K562 (cell line): ENCODE data around the gene POLD1. TPM values are rescaled to one million over a fixed set of nuclear protein-coding genes. Genes with fewer than 3 reads are reported as not detected.
A peak's percentile ranks its signal among the peaks of the same experiment; 100 is the strongest.

Experiments
- ATAC-seq: fragments of 200-7000 bp; cut with Tn5 transposase; 3 replicates; pipeline ENCODE4 v1.9.1; 2020; ENCODE audit warnings: moderate library complexity
- BruUV-seq: library from RNA; stranded (reverse); fragments of 400-500 nt; replicated peaks from 2 replicates; lab custom pipeline; 2021; lab: Mats Ljungman, UMichigan
- CTCF ChIA-PET: fragments of 300-600 bp; formaldehyde crosslinking; extraction: SDS; loops from one replicate; lab custom pipeline; 2021; ENCODE audit warnings: low intra/inter-chr PET ratio; lab: Yijun Ruan, JAX
- POLR2A ChIA-PET: fragments of 300-600, 350-650 bp; sonication (Branson Sonifier 250); formaldehyde crosslinking; extraction: SDS; loops from one replicate; lab custom pipeline; 2021; ENCODE audit warnings: antibody characterized with exemption, inconsistent platforms; lab: Yijun Ruan, JAX
- DNase-seq, 4 experiments: peaks; one replicate each; pipeline versions ENCODE4 v3.0.0 to v3.0.0-alpha.2; 2011 to 2018; ENCODE audit warnings: low spot score in 3 of 4, mixed read lengths in 3 of 4; ENCODE audit errors: extremely low read depth in 1 of 4
- FAIRE-seq: peaks from 2 replicates; lab custom pipeline; 2011; peaks lifted over from hg19 to GRCh38; lab: Jason Lieb, UNC
- H2AFZ ChIP-seq: 2 replicates; pipeline ENCODE4 v1.6.0; 2011; ENCODE audit warnings: low read depth, low read length, control low read depth, inconsistent platforms
- H3K27ac ChIP-seq: fragments of 200-600 bp; 3 replicates; pipeline ENCODE4 v1.8.0; 2011; ENCODE audit warnings: low read depth, mild to moderate bottlenecking, control low read depth, inconsistent platforms, low read length, moderate library complexity, mixed read lengths; ENCODE audit errors: extremely low read depth
- H3K27me3 ChIP-seq, 2 experiments: fragments of 300-600 bp in 1 of 2; 2 replicates in 1 of 2; 3 replicates in 1 of 2; pipeline versions ENCODE4 v1.6.0 to v1.8.0; 2011; ENCODE audit warnings: inconsistent platforms in 2 of 2, low read length in 2 of 2, mild to moderate bottlenecking in 1 of 2, mixed read lengths in 1 of 2, moderate library complexity in 1 of 2; ENCODE audit not compliant: control insufficient read depth in 2 of 2, insufficient read depth in 2 of 2
- H3K36me3 ChIP-seq: fragments of 300-600 bp; 3 replicates; pipeline ENCODE4 v1.8.0; 2011; ENCODE audit warnings: mild to moderate bottlenecking, low read length, inconsistent platforms; ENCODE audit not compliant: control insufficient read depth, insufficient read depth
- H3K4me1 ChIP-seq, 2 experiments: fragments of 200-600 bp in 1 of 2; replicated peaks in 1 of 2; 2 replicates in 1 of 2; 3 replicates in 1 of 2; pipeline versions ENCODE4 v1.5.1 to v1.8.0; 2011; ENCODE audit warnings: inconsistent platforms in 2 of 2, low read length in 2 of 2, mild to moderate bottlenecking in 1 of 2, mixed read lengths in 1 of 2, moderate library complexity in 1 of 2; ENCODE audit not compliant: control insufficient read depth in 2 of 2, insufficient read depth in 2 of 2
- H3K4me2 ChIP-seq: 2 replicates; pipeline ENCODE4 v1.6.1; 2011; ENCODE audit warnings: low read length, control low read depth, inconsistent platforms, mixed read lengths; ENCODE audit not compliant: insufficient read depth
- H3K4me3 ChIP-seq: fragments of 200-600 bp; sonication (generic), shearing (Covaris generic); 2 replicates; pipeline ENCODE4 v1.5.1; 2016; ENCODE audit warnings: control low read depth, inconsistent platforms
- H3K79me2 ChIP-seq: fragments of 200-600 bp; 3 replicates; pipeline ENCODE4 v1.8.0; 2011; ENCODE audit warnings: low read length, inconsistent platforms; ENCODE audit not compliant: control insufficient read depth, insufficient read depth
- H3K9ac ChIP-seq, 2 experiments: 2 replicates each; pipeline versions ENCODE4 v1.6.0 to v1.6.1; 2011; ENCODE audit warnings: low read depth in 2 of 2, low read length in 2 of 2, control low read depth in 1 of 2, inconsistent platforms in 1 of 2, mild to moderate bottlenecking in 1 of 2, mixed read lengths in 1 of 2; ENCODE audit not compliant: insufficient read depth in 1 of 2
- H3K9me1 ChIP-seq: one replicate; pipeline ENCODE4 v1.6.0; 2011; ENCODE audit warnings: inconsistent platforms, mild to moderate bottlenecking, low read length, moderate library complexity; ENCODE audit not compliant: control insufficient read depth, insufficient read depth
- H3K9me3 ChIP-seq: replicated peaks from 2 replicates; pipeline ENCODE4 v1.5.1; 2011; ENCODE audit warnings: low read depth, low read length, inconsistent platforms; ENCODE audit not compliant: control insufficient read depth, insufficient read depth
- H4K20me1 ChIP-seq: replicated peaks from 2 replicates; pipeline ENCODE4 v1.6.1; 2011; ENCODE audit warnings: low read length, inconsistent platforms, mixed read lengths; ENCODE audit not compliant: control insufficient read depth, insufficient read depth
- CCNT2 ChIP-seq: IDR thresholded peaks from 2 replicates; pipeline ENCODE4 v1.6.1; 2011; ENCODE audit warnings: borderline replicate concordance, low read depth, mild to moderate bottlenecking, moderate library complexity, mixed read lengths, low read length; ENCODE audit not compliant: insufficient read length; ENCODE audit errors: extremely low read depth
- ETV5 ChIP-seq: sonication (generic); formaldehyde crosslinking; IDR thresholded peaks from 2 replicates; pipeline ENCODE4 v1.4.0; 2020; ENCODE audit warnings: low read depth, mild to moderate bottlenecking, missing genetic modification reagents
- FOXK1 ChIP-seq: sonication (generic); formaldehyde crosslinking; IDR thresholded peaks from 2 replicates; pipeline ENCODE4 v1.8.0; 2022; ENCODE audit warnings: missing genetic modification reagents, mild to moderate bottlenecking, borderline replicate concordance
- HDGF ChIP-seq: fragments of 450-650 bp; IDR thresholded peaks from 2 replicates; pipeline ENCODE4 v1.6.1; 2016
- MLX ChIP-seq, 2 experiments: fragments of 450-650 bp in 1 of 2; sonication (generic) in 1 of 2; formaldehyde crosslinking; conservative IDR thresholded peaks; 2 replicates each; pipeline versions ENCODE4 v1.4.0 to v1.8.1; 2020 to 2022; ENCODE audit warnings: mild to moderate bottlenecking in 1 of 2, missing genetic modification reagents in 1 of 2
- NR2C1 ChIP-seq, 2 experiments: fragments of 450-650 bp; IDR thresholded peaks; 2 replicates each; pipeline ENCODE4 v1.6.1; 2017; ENCODE audit warnings: mild to moderate bottlenecking in 2 of 2, antibody characterized with exemption in 1 of 2, inconsistent platforms in 1 of 2, missing compliant biosample characterization in 1 of 2, missing genetic modification characterization in 1 of 2
- TBL1XR1 ChIP-seq, 2 experiments: IDR thresholded peaks; 2 replicates each; pipeline ENCODE4 v1.6.1; 2012; ENCODE audit warnings: improper control_type of control experiment in 2 of 2, low read length in 2 of 2, mild to moderate bottlenecking in 1 of 2
- ZFPM2 ChIP-seq: fragments of 250-450 bp; sonication (Bioruptor Pico); IDR thresholded peaks from 2 replicates; pipeline ENCODE4 v1.5.1; 2022; ENCODE audit warnings: mild to moderate bottlenecking
- ZNF143 ChIP-seq: sonication (generic); formaldehyde crosslinking; IDR thresholded peaks from 2 replicates; pipeline ENCODE4 v1.9.0; 2022; ENCODE audit warnings: mild to moderate bottlenecking, missing genetic modification reagents
- ZNF347 ChIP-seq: fragments of 450-650 bp; formaldehyde crosslinking; IDR thresholded peaks from 2 replicates; pipeline ENCODE4 v1.4.0; 2020; ENCODE audit warnings: low read depth, mild to moderate bottlenecking, moderate library complexity
- ZNF609 ChIP-seq: sonication (generic); formaldehyde crosslinking; IDR thresholded peaks from 2 replicates; pipeline ENCODE4 v1.8.1; 2023; ENCODE audit warnings: missing genetic modification reagents, mild to moderate bottlenecking, borderline replicate concordance
- whole genome bisulfite sequencing: fragments of 100-300 bp; shearing (Covaris generic); methylation state at CpG from one replicate; pipeline ENCODE4 v1.1.6; 2016; ENCODE audit warnings: low coverage, mixed read lengths; ENCODE audit not compliant: insufficient coverage; ENCODE audit errors: missing lambda C conversion rate; 5-methylcytosine and 5-hydroxymethylcytosine counted together
- in situ Hi-C: fragments of 300-500 bp; cut with MboI; formaldehyde crosslinking; loops from 4 replicates; pipeline ENCODE4 v1.15.0; 2018; ENCODE audit warnings: inconsistent platforms, mixed read lengths
- intact Hi-C: fragments of 100-400 bp; cut with micrococcal nuclease; formaldehyde crosslinking; loops from 2 replicates; pipeline ENCODE4 v1.14.2; 2022
- polyA plus RNA-seq, 8 experiments: library from polyadenylated mRNA; depleted of rRNA in 4 of 8; stranded (reverse) in 5 of 8; unstranded in 3 of 8; fragments of >200 nt; fragmentation: Nextera tagmentation in 2 of 8; fragmentation: Illumina TruSeq in 1 of 8; extraction: Ambion mirVana in 2 of 8; extraction: Trizol in 1 of 8; gene quantifications; 2 replicates each; pipeline versions ENCODE4 v1.2.1 to v1.2.3, GENCODE V29; 2011 to 2014; ENCODE audit warnings: inconsistent platforms in 1 of 8, missing spikeins in 1 of 8
- total RNA-seq, 7 experiments: library from RNA; depleted of rRNA in 6 of 7; stranded (reverse); fragments of >200 nt in 6 of 7; fragmentation: Illumina TruSeq in 2 of 7; extraction: Trizol in 2 of 7; gene quantifications; 2 replicates each; pipeline versions ENCODE4 v1.2.1 to v1.2.3, GENCODE V29; 2011 to 2021; ENCODE audit warnings: low replicate concordance in 1 of 7
- TF ChIP-seq, protein P1 (sequence below): sonication (generic); formaldehyde crosslinking; IDR thresholded peaks from 2 replicates; pipeline ENCODE4 v1.8.0; 2022; ENCODE audit warnings: mild to moderate bottlenecking, missing genetic modification reagents
- TF ChIP-seq, protein P2 (sequence below): fragments of 250-450 bp; sonication (Bioruptor Pico); IDR thresholded peaks from 2 replicates; pipeline ENCODE4 v1.4.0; 2020

The POLD1 gene
- total and polyA plus RNA-seq, 9 of the 15 experiments (the other 6 are each of a cell fraction or from before 2014, with no cell fraction given) = 1.3 to 312 (median 47.8) TPM

GRCh38 chr19:50465000-50465399 is 80.9 kb downstream of the POLD1 start:
- Histone ChIP-seq H3K27me3 (peaks cover 0 to 18% of the 10 kb centered on the region in 2 experiments; a peak in 2 of 5 replicates), H3K9ac (peak overlapping the region in 1 of 2 experiments; percentile 39; a peak in 1 of 4 replicates), H3K4me3 (no peak overlapping the region), H3K27ac (no peak overlapping the region), H3K79me2 (no peaks in the 10 kb centered on the region), H3K4me1 (peaks cover 12 to 42% of the 10 kb centered on the region in 2 experiments; a peak in 4 of 5 replicates), H3K4me2 (no peak overlapping the region), H2AFZ (no peak overlapping the region), H3K9me3 (no peaks in the 10 kb centered on the region), H3K36me3 (no peaks in the 10 kb centered on the region), H4K20me1 (no peaks in the 10 kb centered on the region), H3K9me1 (no peaks in the 10 kb centered on the region)
- WGBS = 74% methylated on average over 5 of the region's 13 CpGs
- ChIA-PET POLR2A (no interaction called here), CTCF (no interaction called here)
- in situ Hi-C loops = loop anchor here (5.0 kb wide), 1 partner anchor 98 kb away; the partner anchor contains the start of gene NAPSA
- ATAC-seq (no peak), DNase-seq (no peak), FAIRE-seq (no peak)
- BruUV-seq = no TSS peak
- intact Hi-C loops = no loop called here
- TF ChIP-seq HDGF = no peak
- TF ChIP-seq ETV5 (CRISPR knock-in tag) = no peak
- TF ChIP-seq, protein P1, sequence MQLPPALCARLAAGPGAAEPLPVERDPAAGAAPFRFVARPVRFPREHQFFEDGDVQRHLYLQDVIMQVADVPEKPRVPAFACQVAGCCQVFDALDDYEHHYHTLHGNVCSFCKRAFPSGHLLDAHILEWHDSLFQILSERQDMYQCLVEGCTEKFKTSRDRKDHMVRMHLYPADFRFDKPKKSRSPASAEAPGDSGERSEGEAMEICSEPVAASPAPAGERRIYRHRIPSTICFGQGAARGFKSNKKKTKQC = no peak
- TF ChIP-seq NR2C1 (IDR thresholded peaks at IDR 0.05) = no peak
- no peak for TF ChIP-seq NR2C1 (tag; IDR thresholded peaks at IDR 0.05)
- TF ChIP-seq ZNF143 (CRISPR knock-in tag) = no peak
- no peak for TF ChIP-seq TBL1XR1 (IDR thresholded peaks at IDR 0.05; ENCODE audit: low read length in 2 of 2)
- TF ChIP-seq FOXK1 (CRISPR knock-in tag) = no peak
- TF ChIP-seq ZNF347 = no peak
- TF ChIP-seq ZFPM2 = no peak
- TF ChIP-seq, protein P2, sequence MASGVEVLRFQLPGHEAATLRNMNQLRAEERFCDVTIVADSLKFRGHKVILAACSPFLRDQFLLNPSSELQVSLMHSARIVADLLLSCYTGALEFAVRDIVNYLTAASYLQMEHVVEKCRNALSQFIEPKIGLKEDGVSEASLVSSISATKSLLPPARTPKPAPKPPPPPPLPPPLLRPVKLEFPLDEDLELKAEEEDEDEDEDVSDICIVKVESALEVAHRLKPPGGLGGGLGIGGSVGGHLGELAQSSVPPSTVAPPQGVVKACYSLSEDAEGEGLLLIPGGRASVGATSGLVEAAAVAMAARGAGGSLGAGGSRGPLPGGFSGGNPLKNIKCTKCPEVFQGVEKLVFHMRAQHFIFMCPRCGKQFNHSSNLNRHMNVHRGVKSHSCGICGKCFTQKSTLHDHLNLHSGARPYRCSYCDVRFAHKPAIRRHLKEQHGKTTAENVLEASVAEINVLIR = no peak
- TF ChIP-seq MLX (CRISPR knock-in tag; conservative IDR thresholded peaks at IDR 0.05) = no peak
- TF ChIP-seq CCNT2 = no peak
- TF ChIP-seq ZNF609 (CRISPR knock-in tag) = no peak
